Neuronal stem cell (in vitro differentiated cells): Measurements from ENCODE around the gene GABBR1.

Source experiments
- DNase-seq: peaks from one replicate; pipeline ENCODE4 v3.0.0-alpha.2; 2013; ENCODE audit warnings: low spot score
- H2AFZ ChIP-seq: one replicate; pipeline ENCODE4 v1.6.1; 2013; ENCODE audit warnings: mild to moderate bottlenecking, low read length, inconsistent platforms
- H2AK5ac ChIP-seq: 2 replicates; pipeline ENCODE4 v1.6.1; 2013; ENCODE audit warnings: low read depth, mild to moderate bottlenecking, inconsistent platforms, low read length, moderate library complexity, mixed read lengths
- H2BK120ac ChIP-seq: 2 replicates; pipeline ENCODE4 v1.6.1; 2013; ENCODE audit warnings: low read depth, mild to moderate bottlenecking, inconsistent platforms, low read length, moderate library complexity, mixed read lengths
- H2BK12ac ChIP-seq: one replicate; pipeline ENCODE4 v1.6.1; 2013; ENCODE audit warnings: low read length, inconsistent platforms
- H2BK15ac ChIP-seq: 2 replicates; pipeline ENCODE4 v1.6.1; 2013; ENCODE audit warnings: mild to moderate bottlenecking, low read length, inconsistent platforms, mixed read lengths
- H2BK5ac ChIP-seq: one replicate; pipeline ENCODE4 v1.6.1; 2013; ENCODE audit warnings: inconsistent platforms, mild to moderate bottlenecking, low read length, moderate library complexity
- H3K14ac ChIP-seq: one replicate; pipeline ENCODE4 v1.6.1; 2013; ENCODE audit warnings: low read length, inconsistent platforms
- H3K18ac ChIP-seq: 2 replicates; pipeline ENCODE4 v1.6.1; 2013; ENCODE audit warnings: low read length, inconsistent platforms
- H3K23ac ChIP-seq: 2 replicates; pipeline ENCODE4 v1.6.1; 2013; ENCODE audit warnings: low read depth, mild to moderate bottlenecking, mixed read lengths, low read length, inconsistent platforms; ENCODE audit not compliant: poor library complexity
- H3K27ac ChIP-seq: replicated peaks from 3 replicates; pipeline ENCODE4 v1.5.1; 2013; ENCODE audit warnings: low read length, inconsistent platforms
- H3K27me3 ChIP-seq, 3 experiments: 2 replicates each; pipeline ENCODE4 v1.6.1; 2013; ENCODE audit warnings: low read length in 3 of 3, mild to moderate bottlenecking in 2 of 3, inconsistent platforms in 1 of 3, low read depth in 1 of 3, mixed read lengths in 1 of 3, moderate library complexity in 1 of 3; ENCODE audit not compliant: control insufficient read depth in 3 of 3, insufficient read depth in 3 of 3
- H3K36me3 ChIP-seq, 2 donors: replicated peaks in 1 of 2; 2 replicates each; pipeline ENCODE4 v1.6.1; 2013; ENCODE audit warnings: low read length in 2 of 2; ENCODE audit not compliant: control insufficient read depth in 2 of 2, insufficient read depth in 2 of 2
- H3K4ac ChIP-seq: 2 replicates; pipeline ENCODE4 v1.6.1; 2013; ENCODE audit warnings: inconsistent platforms, mild to moderate bottlenecking, low read length, moderate library complexity
- H3K4me1 ChIP-seq, 2 donors: 1 replicate in 1 of 2; 2 replicates in 1 of 2; pipeline ENCODE4 v1.6.1; 2013; ENCODE audit warnings: low read length in 2 of 2, low read depth in 1 of 2; ENCODE audit not compliant: control insufficient read depth in 2 of 2, insufficient read depth in 1 of 2
- H3K4me2 ChIP-seq: one replicate; pipeline ENCODE4 v1.6.1; 2013; ENCODE audit warnings: mild to moderate bottlenecking, low read length, inconsistent platforms; ENCODE audit not compliant: insufficient read depth, poor library complexity, severe bottlenecking
- H3K4me3 ChIP-seq, 2 donors: 2 replicates each; pipeline ENCODE4 v1.5.1; 2013; ENCODE audit warnings: low read length in 2 of 2, mild to moderate bottlenecking in 2 of 2, inconsistent platforms in 1 of 2, moderate library complexity in 1 of 2
- H3K79me1 ChIP-seq: one replicate; pipeline ENCODE4 v1.6.1; 2013; ENCODE audit warnings: low read depth, mild to moderate bottlenecking, inconsistent platforms, low read length, moderate library complexity
- H3K9ac ChIP-seq: one replicate; pipeline ENCODE4 v1.6.1; 2013; ENCODE audit warnings: mild to moderate bottlenecking, low read depth, low read length, inconsistent platforms; ENCODE audit not compliant: poor library complexity
- H3K9me3 ChIP-seq, 2 donors: replicated peaks in 1 of 2; 2 replicates each; pipeline versions ENCODE3 to v1.6.1; 2013; ENCODE audit warnings: low read length in 2 of 2, mild to moderate bottlenecking in 2 of 2, inconsistent platforms in 1 of 2, low read depth in 1 of 2, mixed read lengths in 1 of 2, moderate library complexity in 1 of 2; ENCODE audit not compliant: control insufficient read depth in 2 of 2, insufficient read depth in 1 of 2
- H4K8ac ChIP-seq: one replicate; pipeline ENCODE4 v1.6.1; 2013; ENCODE audit warnings: low read depth, mild to moderate bottlenecking, inconsistent platforms, low read length, moderate library complexity
- H4K91ac ChIP-seq: one replicate; pipeline ENCODE4 v1.6.1; 2013; ENCODE audit warnings: low read length, low read depth, mild to moderate bottlenecking, inconsistent platforms; ENCODE audit not compliant: poor library complexity
- WGBS, 2 donors: extraction: QIAGEN DNeasy Blood & Tissue Kit; methylation state at CpG; one replicate each; pipeline ENCODE4 v1.1.7; 2013; ENCODE audit warnings: missing lambda C conversion rate in 2 of 2, mixed read lengths in 1 of 2; ENCODE audit not compliant: insufficient read length in 2 of 2, insufficient replicate concordance in 1 of 2; ENCODE audit errors: extremely low coverage in 2 of 2; 5-methylcytosine and 5-hydroxymethylcytosine counted together

Gene GABBR1

GRCh38 chr6:29591677-29592076 is 41.3 kb downstream of the GABBR1 start:
- Histone ChIP-seq H3K18ac (no peak overlapping the region), H3K4me2 (no peak overlapping the region), H3K23ac (no peak overlapping the region), H2AK5ac (no peak overlapping the region), H3K79me1 (no peaks in the 10 kb centered on the region), H2BK15ac (no peak overlapping the region), H2AFZ (no peak overlapping the region), H3K9ac (no peak overlapping the region), H3K27ac (no peak overlapping the region), H2BK120ac (no peak overlapping the region), H3K4me1 (no peaks in the 10 kb centered on the region), H3K36me3 (no peaks in the 10 kb centered on the region), H2BK12ac (no peak overlapping the region), H3K14ac (no peak overlapping the region), H4K91ac (no peak overlapping the region), H3K27me3 (no peaks in the 10 kb centered on the region), H3K4me3 (no peak overlapping the region), H2BK5ac (no peak overlapping the region), H4K8ac (no peak overlapping the region), H3K4ac (no peak overlapping the region), H3K9me3 (no peaks in the 10 kb centered on the region)
- no peak for DNase-seq
- no CpG with 5 or more reads among the region's 2 CpGs for WGBS, 2 donors

DNA sequence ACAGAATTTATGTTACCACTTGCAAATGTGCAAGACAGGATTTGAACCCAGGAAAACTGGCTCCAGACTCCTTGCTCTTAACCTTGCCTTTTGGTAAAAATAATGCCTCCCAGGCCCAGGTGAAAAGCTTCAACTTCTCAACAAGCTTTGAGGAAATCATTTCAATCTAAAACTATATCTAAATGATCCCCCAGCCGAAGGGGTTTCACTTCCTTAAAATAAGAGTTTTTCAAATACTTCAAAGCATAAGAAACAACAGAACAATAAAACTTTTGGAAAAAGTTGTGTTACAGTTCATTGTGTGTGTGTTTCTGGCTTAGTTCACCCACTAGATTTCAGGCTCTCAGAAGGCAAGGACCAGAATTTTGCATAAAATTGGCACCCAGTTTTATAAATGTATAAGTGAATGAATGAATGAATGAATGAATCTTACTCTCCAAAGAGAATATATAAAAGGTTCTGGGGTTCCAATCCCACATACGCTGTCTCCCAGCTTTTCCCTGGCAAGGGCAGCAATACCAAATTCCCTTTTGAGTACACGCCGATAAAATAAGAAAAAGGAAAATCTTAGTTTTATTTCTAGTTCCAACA is 42.7 kb downstream of the GABBR1 start:
- Histone ChIP-seq H3K36me3 (no peaks in the 10 kb centered on the region), H3K14ac (no peak overlapping the region), H3K27me3 (no peaks in the 10 kb centered on the region), H3K4ac (no peak overlapping the region), H3K4me1 (no peaks in the 10 kb centered on the region), H3K79me1 (no peaks in the 10 kb centered on the region), H4K91ac (no peak overlapping the region), H4K8ac (no peak overlapping the region), H2BK15ac (no peak overlapping the region), H3K4me2 (no peak overlapping the region), H3K27ac (no peak overlapping the region), H3K23ac (no peak overlapping the region), H2BK5ac (no peak overlapping the region), H2BK120ac (no peak overlapping the region), H2AK5ac (no peak overlapping the region), H2AFZ (no peak overlapping the region), H2BK12ac (no peak overlapping the region), H3K4me3 (no peak overlapping the region), H3K9ac (no peak overlapping the region), H3K9me3 (no peaks in the 10 kb centered on the region), H3K18ac (no peak overlapping the region)
- WGBS, 2 donors: no CpG with 5 or more reads among the region's 4 CpGs
- DNase-seq: no peak

- Histone ChIP-seq H3K4me2 (no peak overlapping the region), H2AFZ (no peak overlapping the region), H3K36me3 (no peaks in the 10 kb centered on the region), H3K4me1 (no peaks in the 10 kb centered on the region), H2AK5ac (no peak overlapping the region), H4K91ac (no peak overlapping the region), H3K9ac (no peak overlapping the region), H3K4me3 (no peak overlapping the region), H3K14ac (no peak overlapping the region), H2BK12ac (no peak overlapping the region), H3K79me1 (no peaks in the 10 kb centered on the region), H4K8ac (no peak overlapping the region), H3K23ac (no peak overlapping the region), H2BK5ac (no peak overlapping the region), H3K27me3 (no peaks in the 10 kb centered on the region), H3K4ac (no peak overlapping the region), H3K9me3 (no peaks in the 10 kb centered on the region), H3K27ac (no peak overlapping the region), H3K18ac (no peak overlapping the region), H2BK120ac (no peak overlapping the region), H2BK15ac (no peak overlapping the region)
- DNase-seq: peak; percentile 53
- WGBS, 2 donors: no CpG with 5 or more reads among the region's 3 CpGs
Measured at GRCh38 chr6:29589423-29590048, 43.4 kb downstream of the GABBR1 start.

DNA sequence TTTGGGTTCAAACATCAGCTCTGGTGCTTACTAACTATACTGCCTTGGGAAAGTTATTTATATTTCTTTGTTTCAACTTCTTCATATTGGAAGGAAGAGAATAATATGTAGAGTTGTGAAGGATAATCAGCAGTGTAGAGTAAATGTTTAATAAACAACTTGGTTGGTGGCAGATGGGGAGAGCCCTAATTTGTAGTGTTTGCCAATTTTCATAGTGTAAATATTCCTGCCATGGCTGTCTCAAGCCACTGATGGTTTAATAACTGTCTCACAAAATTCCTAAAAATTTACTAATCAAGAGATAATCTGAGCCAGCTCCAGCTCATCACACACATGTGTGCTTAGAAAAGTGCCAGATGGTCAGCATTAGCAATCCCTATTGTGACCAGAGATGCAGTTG is 48.2 kb downstream of the GABBR1 start, which contains the start of gene OR2H2:
Gene OR2H2, plus strand, starts transcription at position 301 of the 400 bp plus-strand sequence. CDS start 2,824 bp downstream, outside the sequence.
- H2AFZ ChIP-seq: no peak within 1 kb of the TSS
- no peak within 1 kb of the TSS for H2BK15ac ChIP-seq
- H3K36me3 ChIP-seq: no peaks in the 10 kb centered on the region
- no peak within 1 kb of the TSS for H3K4me3 ChIP-seq
- H3K4me1 ChIP-seq: no peaks in the 10 kb centered on the region
- H3K23ac ChIP-seq: no peak within 1 kb of the TSS
- H3K4ac ChIP-seq: no peak within 1 kb of the TSS
- no peak within 1 kb of the TSS for H3K14ac ChIP-seq
- no peak within 1 kb of the TSS for H2BK120ac ChIP-seq
- H2BK5ac ChIP-seq: no peak within 1 kb of the TSS
- H3K18ac ChIP-seq: no peak within 1 kb of the TSS
- H4K8ac ChIP-seq: no peak within 1 kb of the TSS
- DNase-seq: no peak
- no peak within 1 kb of the TSS for H4K91ac ChIP-seq
- no peak within 1 kb of the TSS for H3K4me2 ChIP-seq
- H3K9me3 ChIP-seq: no peaks in the 10 kb centered on the region
- H3K79me1 ChIP-seq: no peaks in the 10 kb centered on the region
- no peak within 1 kb of the TSS for H3K27ac ChIP-seq
- no peak within 1 kb of the TSS for H2AK5ac ChIP-seq
- no peak within 1 kb of the TSS for H3K9ac ChIP-seq
- no peaks in the 10 kb centered on the region for H3K27me3 ChIP-seq
- H2BK12ac ChIP-seq: no peak within 1 kb of the TSS
